Anterior cingulate cortex (tissue), 58 donors: ENCODE results near the gene FBXL13.

Experiments
- DNase-seq, 58 donors: peaks; one replicate each; lab custom pipeline; 2025; lab: John Stamatoyannopoulos, UW

FBXL13 gene

GRCh38 chr7:102944241-102944640, 130.4 kb downstream of the FBXL13 start:
- DNase-seq, result no peak

- DNase-seq, result no peak
Measured at GRCh38 chr7:102943423-102944169, 131.0 kb downstream of the FBXL13 start.

- no peak for DNase-seq
Measured at GRCh38 chr7:102942868-102943267, 131.7 kb downstream of the FBXL13 start.

- DNase-seq, result no peak
Measured at GRCh38 chr7:102942181-102942866, 132.3 kb downstream of the FBXL13 start.

- DNase-seq, result no peak
Measured at GRCh38 chr7:102938679-102939078, 135.9 kb downstream of the FBXL13 start.

GRCh38 chr7:102935450-102936115, 139.0 kb downstream of the FBXL13 start:
- no peak for DNase-seq

GRCh38 chr7:102934701-102935100, 139.9 kb downstream of the FBXL13 start:
- no peak for DNase-seq

- DNase-seq, result no peak
Measured at GRCh38 chr7:102934239-102934638, 140.4 kb downstream of the FBXL13 start.

- peak in 15 of 58 donors; percentile 1 to 42 (median 5) for DNase-seq
Measured at GRCh38 chr7:102933763-102934162, 140.8 kb downstream of the FBXL13 start.

- DNase-seq, result no peak
Measured at GRCh38 chr7:102931757-102932156, 142.8 kb downstream of the FBXL13 start.

GRCh38 chr7:102927312-102927933, 147.2 kb downstream of the FBXL13 start:
- no peak for DNase-seq

GRCh38 chr7:102926783-102927140, 147.8 kb downstream of the FBXL13 start:
- no peak for DNase-seq

GRCh38 chr7:102925976-102926782, 148.4 kb downstream of the FBXL13 start:
- no peak for DNase-seq

GRCh38 chr7:102918845-102919244, 155.8 kb downstream of the FBXL13 start:
- no peak for DNase-seq

GRCh38 chr7:102917436-102918353, 156.9 kb downstream of the FBXL13 start:
- DNase-seq, result no peak

GRCh38 chr7:102916881-102917280, 157.7 kb downstream of the FBXL13 start:
- no peak for DNase-seq

GRCh38 chr7:102916426-102916825, 158.2 kb downstream of the FBXL13 start:
- peak in 2 of 58 donors; percentile 2 to 24 for DNase-seq

- DNase-seq, result no peak
Measured at GRCh38 chr7:102914585-102914984, 160.0 kb downstream of the FBXL13 start.

- DNase-seq, result no peak
Measured at GRCh38 chr7:102913826-102914225, 160.8 kb downstream of the FBXL13 start.
